ENCODE measurements around the gene GLS2.
"Not testable (repeated sequence)": the region's sequence is repeated elsewhere in the genome, so short reads cannot be mapped to it uniquely, and the experiment has no call there.

DNA sequence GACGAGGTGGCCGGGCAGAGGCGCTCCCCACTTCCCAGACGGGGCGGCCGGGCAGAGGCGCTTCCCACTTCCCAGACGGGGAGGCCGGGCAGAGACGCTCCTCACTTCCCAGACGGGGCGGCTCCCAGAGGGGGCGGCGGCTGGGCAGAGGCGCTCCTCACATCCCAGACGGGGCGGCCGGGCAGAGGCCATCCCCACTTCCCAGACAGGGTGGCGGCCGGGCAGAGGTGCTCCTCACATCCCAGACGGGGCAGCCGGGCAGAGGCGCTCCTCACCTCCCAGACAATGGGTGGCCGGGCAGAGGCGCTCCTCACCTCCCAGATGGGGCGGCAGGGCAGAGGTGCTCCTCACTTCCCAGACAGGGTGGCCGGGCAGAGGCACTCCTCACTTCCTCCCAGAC is 6.5 kb upstream of the GLS2 start:
- TF ChIP-seq, protein P1, sequence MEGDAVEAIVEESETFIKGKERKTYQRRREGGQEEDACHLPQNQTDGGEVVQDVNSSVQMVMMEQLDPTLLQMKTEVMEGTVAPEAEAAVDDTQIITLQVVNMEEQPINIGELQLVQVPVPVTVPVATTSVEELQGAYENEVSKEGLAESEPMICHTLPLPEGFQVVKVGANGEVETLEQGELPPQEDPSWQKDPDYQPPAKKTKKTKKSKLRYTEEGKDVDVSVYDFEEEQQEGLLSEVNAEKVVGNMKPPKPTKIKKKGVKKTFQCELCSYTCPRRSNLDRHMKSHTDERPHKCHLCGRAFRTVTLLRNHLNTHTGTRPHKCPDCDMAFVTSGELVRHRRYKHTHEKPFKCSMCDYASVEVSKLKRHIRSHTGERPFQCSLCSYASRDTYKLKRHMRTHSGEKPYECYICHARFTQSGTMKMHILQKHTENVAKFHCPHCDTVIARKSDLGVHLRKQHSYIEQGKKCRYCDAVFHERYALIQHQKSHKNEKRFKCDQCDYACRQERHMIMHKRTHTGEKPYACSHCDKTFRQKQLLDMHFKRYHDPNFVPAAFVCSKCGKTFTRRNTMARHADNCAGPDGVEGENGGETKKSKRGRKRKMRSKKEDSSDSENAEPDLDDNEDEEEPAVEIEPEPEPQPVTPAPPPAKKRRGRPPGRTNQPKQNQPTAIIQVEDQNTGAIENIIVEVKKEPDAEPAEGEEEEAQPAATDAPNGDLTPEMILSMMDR (conservative IDR thresholded peaks at IDR 0.05 in 1 of 2, IDR thresholded peaks at IDR 0.05 in 1 of 2; ENCODE audit: extremely low read depth in 1 of 2, insufficient read depth in 1 of 2, low read depth in 1 of 2, low read length in 2 of 2): not testable (repeated sequence)
- TF ChIP-seq EZH2 (IDR thresholded peaks at IDR 0.05; ENCODE audit: borderline replicate concordance, low read length): not testable (repeated sequence)
